ENCODE data around the gene BCL11A.

Gene BCL11A

DNA sequence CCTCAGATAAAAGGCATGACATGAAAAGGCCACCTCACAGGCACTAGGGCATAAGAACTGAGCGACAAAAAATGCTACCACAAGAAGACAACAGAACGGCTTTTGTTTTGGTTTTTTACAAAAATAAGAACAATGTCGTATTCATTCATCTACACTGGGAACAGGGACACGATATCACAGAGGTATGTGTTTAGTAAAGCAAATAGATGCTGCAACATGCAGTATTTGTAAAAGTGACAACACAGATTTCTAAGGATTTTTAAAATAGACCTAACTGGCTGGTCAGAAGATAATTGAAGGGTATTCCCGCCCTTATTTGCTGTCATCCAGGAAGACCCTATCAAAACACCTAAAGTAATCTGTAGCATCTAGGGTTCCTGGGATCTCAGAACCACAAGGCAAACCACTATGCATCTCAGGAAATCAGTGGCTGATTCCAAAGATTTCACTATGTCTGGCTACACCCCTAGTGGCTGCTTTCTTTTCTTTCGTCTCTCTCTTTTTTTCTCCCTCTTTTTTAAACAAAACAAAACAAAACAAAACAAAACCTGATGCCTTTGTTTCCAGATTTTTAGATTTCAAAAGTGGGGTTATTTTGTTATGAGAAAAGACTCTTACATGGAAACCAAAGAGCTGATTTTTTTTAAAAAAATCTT is 97.2 kb downstream of the BCL11A start:
- DNase-seq = no peak

DNA sequence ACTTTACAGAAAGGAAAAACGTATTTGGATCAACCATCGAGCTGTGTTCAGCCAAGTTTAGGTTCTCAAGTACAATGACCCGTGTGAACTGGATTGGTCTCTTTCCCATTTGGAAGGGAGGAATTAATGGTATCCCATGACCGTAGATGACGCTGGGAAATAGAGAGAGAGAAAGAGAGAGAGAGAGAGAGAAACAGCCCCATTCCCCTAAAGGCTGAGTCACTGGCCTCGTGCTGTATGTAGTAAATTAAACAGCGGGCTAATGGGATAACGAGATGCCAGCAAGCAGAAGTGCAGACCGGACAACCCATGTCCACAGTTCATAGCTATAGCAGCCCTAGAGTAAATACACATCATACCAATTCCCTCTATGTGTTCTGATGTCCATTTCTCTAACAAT is 99.6 kb downstream of the BCL11A start:
- DNase-seq = no peak

DNA sequence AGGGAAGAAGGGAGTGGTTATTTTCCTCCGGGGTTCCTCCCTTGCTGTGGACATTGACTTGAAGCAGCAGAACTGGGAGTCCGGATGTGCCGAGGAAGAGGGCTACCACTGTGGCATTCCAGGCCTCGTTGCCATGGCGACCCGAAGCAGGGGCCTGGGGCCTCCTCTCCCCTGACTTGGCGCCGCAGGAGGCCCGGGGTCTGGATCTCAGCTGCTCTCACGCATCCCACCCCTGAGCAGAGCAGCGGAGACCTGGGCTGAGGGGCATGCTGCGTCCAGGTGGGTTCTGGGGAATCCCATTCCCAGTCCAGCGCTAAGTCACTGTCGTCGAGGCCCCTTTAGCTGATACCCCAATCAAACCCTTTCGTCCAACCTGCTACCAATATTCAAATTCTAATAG is 100.2 kb downstream of the BCL11A start:
- no peak for DNase-seq

DNA sequence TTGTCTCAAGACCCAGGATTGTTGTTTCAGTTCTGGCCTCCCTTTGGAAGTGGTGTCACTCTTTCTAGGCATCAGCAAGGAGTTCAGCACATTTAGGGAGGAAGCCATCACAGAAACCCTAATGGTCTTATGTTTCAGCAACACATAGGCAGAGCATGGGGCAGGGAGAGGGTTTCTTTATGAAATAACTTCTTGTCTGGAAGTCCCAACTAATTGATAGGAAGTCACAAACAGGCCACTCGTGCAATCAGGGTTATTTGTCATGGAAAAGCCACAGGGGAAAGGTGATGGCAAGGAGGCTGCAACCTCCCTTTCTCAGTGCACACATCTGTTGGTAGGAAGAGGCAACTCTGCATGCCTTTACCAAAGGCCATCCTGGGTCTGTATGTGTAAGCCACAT is 103.0 kb downstream of the BCL11A start:
- DNase-seq = no peak

DNA sequence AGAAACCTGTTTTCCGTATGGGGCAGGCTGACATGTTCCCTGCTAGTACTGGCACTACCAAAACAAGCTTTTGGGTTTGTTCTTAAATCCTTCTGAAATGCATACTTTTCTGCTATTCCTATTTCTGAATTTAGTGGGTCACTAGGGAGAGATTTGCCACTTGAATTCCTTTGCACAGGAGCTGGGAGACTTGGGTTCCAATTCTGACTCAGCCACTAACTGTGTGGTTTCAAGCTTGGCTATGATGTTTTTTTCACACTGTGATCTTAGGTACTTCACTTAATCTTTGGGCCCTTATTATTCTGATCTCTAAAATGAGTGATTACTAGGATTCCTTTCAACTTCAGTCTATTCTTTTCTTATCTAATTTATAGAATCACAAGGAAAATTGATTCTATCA is 105.5 kb downstream of the BCL11A start:
- DNase-seq = no peak

DNA sequence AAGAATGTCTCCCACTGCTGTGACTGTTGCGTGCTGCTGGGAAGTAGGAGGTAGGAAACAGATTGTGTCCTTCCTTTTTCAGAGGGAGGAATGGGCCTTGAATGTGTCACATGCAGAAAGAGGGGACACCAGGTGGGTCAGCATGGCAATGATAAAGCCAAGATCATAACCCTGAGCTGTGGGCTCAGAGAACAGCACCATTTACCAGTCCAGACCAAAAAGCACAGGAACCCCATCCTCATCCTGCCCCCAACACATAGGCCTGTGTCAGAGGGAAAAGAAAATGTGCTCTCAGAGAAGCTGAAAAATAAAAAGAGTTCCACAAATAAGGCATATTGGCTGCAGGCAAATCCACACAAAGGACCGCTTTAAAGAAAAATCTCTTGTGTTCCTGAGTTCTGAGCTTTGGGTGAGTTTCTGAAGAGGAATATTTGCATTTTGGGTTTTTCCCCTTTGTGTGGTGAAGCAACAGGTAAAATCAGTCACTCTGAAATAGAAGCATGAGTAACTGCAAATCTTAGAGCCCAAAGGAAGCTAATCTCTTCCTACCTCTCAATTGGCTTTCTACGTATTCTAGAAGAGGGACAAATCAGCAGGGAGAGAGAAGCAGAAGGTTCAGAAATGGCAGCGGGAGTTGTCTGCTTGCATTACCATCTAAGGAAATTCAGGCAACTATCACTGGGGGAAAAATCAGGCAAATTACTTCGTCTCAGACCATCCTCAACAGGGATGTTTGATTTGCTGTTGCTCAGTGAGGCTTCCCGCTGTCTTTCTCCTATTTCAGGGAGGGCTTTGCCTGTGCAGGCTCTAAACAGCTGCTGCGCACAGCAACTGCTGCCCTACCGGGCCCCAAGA is 106.8 kb downstream of the BCL11A start:
- peak; percentile 32 for DNase-seq

DNA sequence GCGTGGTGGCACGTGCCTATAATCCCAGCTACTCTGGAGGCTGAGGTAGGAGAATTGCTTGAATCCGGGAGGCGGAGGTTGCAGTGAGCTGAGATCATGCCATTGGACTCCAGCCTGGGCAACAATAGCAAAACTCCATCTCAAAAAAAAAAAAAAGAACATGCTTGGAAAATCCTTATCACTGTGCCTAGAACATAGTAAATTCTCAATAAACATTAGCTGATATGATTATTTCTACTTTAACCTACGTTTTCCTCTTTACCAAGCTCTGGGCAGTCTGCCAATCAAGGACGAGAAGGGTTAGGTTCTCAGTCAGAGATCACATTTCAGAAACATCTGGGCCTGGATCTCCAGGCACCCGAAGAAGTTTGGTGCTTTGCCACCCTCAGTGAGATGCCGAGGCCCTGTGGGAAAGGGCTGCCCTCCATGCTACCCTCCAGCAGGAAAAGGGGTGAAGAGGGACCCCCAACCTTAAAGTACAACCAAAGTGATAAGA is 107.7 kb downstream of the BCL11A start:
- DNase-seq = peak; percentile 83

DNA sequence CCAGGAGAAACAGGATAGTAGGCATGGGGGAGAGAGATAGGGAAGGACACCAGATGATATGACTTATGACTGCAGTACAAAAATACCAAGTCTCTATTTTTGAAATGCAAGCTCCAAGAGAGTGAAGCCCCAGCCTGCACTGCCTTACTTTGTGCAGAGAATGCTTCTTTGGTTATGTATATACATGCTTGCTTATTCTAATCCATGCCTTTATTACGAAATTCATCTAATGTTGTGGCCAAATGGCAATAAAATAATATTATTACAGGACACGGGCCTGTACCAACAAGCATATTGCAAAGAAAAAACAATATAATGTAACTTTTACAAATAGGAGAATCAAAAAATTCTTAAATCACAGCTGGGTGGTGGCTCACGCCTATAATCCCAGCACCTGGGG is 110.8 kb downstream of the BCL11A start:
- no peak for DNase-seq

DNA sequence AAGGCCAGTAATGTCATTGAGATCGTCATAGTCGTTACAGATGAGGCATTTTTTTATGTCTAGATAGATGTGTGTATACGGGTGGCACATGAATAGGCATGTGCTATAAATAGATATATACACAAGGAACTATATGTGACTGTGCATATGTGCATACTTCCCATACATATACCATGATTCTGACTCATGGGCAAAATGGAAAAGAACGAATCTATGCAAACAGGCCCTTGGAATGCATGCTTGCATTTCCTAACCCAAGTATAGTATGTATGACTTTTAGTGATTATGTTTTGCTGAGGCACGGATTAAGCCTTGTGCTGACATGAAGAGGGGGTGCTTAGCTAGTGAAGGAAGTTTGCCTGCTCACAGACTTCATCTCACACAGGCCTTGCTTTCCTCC is 111.7 kb downstream of the BCL11A start:
- no peak for DNase-seq

DNA sequence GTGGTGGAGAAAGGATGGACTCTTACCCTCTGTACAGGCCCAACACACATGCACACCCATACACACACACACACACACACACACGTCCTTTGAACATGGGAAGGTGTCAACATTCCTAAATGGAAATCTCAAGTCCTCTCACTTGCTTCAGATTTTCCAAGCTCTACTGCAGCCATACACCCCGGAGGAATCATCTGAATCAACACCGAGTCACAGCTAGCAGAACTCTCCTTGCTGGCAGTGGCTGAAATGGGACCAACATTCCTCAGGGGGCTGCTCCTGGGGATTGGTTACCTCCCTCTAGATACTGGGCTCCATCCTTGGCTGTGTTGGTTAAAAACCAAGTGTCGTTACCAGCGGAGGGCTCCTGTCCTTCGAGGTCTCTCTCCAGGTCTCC is 112.7 kb downstream of the BCL11A start:
- DNase-seq = no peak

DNA sequence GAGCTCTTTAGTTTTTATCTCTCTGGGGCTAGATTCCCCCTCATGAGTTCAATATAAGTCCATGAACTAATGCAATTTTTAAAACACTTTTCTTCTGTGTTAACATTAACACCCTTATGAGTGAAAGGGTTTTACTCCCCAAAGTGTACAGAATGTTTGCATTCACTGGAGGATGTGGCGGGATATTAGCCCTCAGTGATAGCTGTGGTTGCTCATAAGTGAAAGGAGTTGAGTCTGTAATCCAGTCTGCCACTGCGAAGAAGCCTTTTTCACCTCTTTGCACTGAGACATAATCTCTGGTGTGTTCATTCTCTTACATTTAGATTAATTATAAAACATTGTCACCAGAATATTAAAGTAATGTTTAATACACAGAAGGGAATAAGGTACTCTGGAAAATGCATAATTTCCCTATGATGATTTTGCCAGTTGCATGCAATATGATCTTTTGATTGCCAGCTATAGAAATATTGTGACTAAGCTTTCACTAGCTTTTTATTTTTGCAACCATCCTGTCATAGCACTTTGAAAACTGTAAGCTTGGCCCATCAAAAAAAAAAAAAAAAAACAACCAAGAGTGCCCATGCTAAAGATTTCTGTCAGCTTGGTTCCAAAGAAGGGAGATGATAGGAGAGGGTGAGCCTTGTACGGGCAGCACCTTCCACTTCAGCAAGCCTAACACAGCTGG is 113.2 kb downstream of the BCL11A start:
- no peak for DNase-seq

DNA sequence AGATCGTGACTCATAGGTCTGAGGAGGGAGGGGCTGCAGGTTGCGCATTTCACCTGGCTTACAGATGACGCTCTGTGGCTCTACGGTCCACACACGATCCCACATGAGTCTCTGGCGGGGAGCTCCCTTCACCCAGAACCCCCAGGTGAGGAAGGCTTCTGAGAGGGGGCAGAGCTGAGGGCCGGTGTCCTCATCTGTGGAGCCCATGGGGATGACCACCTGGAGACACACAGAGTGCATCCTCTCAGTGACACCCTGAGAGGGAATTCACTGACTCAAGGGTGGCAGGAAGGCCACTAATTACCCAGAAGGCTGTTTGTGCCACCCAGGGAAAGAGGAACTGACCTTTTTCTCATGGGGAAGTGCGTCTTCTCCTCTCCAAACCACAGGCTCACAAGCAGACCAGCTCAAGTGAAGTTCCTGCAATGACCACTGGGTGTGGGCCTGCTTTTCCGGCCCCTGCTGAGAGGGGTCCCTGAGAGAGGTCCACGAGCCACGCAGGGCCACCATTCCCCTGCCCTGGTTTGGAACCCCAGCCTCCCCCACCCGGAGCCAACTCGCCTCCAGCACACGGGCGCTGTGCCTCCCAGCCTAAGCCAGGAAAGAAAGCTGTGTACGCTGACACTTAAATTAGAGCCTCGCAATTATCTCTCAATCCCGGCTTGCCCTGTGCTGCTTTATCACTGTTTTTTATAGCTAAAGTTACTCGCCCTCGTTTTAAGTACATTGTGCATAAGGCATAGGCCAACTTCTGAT is 114.1 kb downstream of the BCL11A start:
- no peak for DNase-seq

DNA sequence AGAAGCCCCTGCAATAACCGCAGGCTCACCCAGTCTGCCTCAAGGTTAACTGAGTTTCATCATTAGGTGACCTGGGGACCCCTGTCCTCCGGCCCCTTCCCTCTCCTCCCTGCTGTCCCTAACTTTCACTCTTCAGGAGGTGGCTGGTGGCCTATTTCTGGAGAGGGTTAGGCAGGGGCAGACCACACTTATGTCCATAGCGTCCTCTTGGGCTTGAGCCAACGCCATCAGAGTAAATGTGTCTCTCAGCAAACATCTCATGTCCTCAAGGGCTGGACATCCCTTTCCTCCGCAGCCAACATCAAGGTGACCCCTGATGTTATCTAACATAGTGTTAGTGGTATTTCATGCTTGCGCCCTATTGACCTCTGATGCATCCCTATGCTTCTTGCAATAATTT is 114.8 kb downstream of the BCL11A start:
- DNase-seq = no peak

DNA sequence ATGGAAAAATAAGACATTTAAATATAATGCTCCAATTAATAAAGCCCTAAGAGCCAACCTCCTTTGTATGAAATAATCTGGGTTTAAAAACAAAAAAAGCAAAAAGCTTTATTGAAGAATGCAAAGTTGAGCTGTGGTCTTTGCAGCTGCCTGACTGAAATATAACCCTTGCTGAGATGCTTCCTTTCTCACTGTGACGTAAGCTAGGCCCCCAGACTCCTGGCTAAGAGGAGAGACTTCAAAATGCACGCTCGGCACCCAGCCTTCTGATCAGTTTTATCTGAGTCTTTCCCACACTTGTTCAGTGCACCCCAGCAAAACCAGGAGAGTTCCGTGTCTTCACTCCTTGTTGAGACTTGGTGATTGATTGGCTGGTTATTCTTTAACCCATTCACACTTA is 115.3 kb downstream of the BCL11A start:
- DNase-seq = no peak

DNA sequence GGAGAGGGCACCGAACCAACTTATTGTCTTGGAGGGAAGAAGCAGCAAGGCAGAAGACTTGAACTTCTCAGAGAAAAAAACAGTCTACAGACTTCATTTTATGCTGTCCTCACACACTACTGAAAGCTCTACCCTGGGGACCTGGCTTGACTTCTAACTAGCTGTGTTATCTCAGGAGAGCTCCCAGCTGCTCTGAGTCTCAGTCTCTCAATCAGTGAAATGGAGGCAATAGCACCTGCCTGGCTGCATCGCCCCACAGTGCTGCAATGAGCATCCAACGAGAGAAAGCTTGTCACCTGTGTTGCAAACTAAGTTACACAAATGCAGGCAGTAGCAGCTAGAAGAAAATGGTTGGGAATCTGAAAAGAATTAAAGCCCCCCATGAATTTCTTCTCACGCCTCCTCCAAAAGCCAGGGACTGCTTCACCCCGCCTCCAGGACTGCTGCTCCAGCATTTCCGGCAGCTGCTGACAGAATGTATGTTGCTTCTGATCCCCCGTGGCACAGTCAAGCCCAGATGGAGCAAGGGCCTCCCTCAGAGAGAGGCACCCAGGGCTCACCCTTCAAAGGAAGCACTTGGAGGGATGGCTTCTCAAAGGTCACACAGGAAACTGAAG is 116.3 kb downstream of the BCL11A start:
- DNase-seq = no peak

DNA sequence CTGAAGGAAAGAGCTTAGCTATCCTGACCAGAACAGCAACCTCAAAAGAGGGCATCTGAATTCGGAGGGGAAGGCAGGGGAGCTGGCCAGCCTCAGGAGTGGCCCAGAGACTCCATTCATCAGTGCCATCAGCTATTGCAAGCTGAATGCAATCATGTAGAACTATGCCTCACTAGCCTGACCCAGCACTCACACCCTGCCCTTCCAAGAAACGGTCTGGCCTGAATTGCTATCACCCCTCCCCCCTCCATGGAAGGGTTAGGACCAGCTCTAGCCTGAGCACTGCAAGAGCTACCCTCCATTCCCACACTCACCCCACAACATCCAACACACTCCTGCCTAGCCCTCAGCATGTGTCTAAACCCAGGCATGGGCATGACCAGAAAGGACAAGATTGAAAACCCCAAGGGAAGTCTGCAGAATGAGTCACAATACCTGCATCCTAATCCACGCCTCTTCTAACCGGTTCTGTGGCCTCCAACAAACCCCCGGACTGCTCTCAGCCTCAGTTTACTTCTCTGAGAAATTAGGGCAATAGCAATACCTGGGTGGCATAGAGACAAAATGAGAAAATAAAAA is 120.3 kb downstream of the BCL11A start:
- no peak for DNase-seq

DNA sequence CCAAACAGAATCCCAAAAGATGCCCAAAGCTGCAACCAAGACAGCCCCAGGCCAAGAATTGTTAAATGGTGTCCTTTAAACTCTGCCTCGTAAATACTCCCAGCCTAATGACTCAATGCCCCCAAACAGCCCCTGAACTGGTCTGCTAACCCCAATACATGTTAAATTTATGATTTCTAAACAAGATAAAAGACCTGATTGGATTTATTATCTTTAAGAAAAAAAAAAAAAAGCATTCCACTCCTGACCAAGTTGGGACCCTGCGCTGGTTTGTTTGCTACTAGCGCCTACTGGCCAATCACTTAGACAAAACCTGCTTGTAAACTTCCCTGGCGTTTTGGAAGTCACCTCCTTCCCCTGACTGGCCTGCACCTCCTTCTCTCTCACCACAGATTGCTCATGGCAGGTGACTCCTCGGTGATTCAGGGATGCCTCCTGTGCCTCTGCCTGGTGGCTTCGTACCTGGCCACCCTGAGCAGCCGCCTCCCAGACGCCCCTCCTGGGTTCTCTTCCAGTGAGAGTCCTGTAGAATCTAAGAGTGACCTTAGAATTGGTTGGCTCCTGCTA is 121.3 kb downstream of the BCL11A start:
- DNase-seq = no peak

DNA sequence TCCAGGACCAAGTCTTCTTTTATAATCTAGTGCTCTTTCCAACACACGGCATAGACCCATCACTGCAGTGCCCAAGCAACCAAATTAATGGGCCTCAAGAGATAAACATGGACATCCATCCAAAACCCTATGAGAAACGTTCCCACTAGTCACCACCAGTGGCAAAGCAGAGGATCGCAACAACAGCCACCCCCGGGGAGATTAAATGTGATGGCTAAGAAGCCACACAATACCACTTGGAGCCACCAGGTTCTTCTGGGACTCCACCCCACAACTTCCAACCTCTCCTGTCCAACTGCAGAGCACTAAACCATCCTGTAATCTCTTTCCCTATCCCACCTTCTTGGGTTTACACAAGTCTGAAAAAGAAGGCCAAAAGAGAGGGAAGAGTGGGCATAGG is 123.8 kb downstream of the BCL11A start:
- no peak for DNase-seq

DNA sequence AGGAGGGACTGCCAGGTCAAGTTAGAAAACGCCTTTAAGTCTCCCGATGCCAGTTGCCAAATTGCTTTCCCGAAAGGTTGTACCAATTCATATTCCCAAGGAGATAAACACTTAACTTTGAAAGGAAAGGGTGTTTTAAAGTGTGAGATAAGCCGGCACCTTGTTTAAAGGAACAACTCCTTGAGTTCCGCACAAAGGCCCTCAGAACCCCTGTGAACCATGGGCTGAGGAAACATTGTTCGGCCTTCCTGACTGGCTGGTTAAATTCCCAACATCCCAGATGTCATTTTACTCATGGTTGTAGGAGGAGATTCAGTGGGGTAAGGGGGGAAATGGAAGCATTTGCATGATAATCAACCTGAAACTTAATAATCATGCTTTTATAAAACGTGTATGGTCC is 126.6 kb downstream of the BCL11A start:
- no peak for DNase-seq

DNA sequence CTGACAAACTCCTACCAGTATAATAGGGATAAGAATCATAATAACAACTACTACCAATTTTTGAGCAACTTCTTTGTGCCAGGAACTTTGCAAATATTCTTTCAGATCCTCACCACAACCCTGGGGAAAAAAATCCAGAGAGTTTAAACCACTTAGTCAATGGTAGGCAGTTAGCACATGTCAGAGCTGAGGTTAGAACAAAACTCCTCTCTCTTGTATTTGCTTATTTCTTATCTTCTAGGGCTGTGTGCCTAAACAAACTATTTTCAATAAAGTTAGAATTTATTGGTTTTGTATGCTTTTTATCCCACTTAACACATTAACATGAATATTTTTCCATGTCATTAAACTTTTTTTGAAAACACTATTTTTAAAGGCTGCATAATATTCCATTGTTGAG is 127.1 kb downstream of the BCL11A start:
- no peak for DNase-seq

DNA sequence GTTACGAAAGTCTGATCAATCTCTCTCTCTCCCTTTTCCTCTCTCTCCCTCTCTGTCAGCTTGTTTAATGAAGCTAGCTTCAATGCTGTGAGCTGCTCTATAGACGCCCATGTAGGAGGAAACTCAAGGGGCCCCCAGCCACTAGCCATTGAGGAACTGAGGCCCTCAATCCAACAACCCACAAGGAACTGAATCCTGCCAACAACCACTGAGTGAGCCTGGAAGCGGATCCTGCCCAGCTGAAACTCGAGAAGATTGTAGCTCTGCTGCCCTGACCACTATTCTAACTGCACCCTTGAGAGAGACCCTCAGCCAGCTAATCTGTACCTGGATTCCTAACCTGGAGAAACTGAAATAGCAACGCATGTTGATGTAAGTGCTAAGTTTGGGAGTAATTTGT is 129.2 kb downstream of the BCL11A start:
- DNase-seq = no peak

DNA sequence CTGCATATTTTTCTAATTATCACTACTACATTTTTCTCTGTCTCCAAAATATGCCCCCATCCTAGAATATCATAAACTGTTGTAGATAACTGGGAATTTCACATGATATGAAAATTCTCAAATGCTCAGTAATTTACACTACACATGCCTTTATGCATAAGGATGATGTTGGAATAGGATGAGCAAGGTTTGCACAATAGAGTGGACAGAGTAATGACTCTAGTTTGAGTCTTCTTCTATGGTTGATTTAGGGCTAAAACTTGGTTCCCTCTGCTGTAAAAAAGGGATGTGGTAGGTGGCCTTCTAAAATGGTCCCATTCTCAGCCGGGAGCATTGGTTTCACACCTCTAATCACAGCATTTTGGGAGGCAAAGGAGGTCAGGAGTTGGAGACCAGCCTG is 129.9 kb downstream of the BCL11A start:
- no peak for DNase-seq
